H1 (cell line): ENCODE data around the gene AAR2.

Source experiments
- EP300 ChIP-seq, 2 experiments: IDR thresholded peaks; 1 replicate in 1 of 2; 2 replicates in 1 of 2; pipeline ENCODE4 v1.6.1; 2011 to 2012; ENCODE audit warnings: low read depth in 2 of 2, low read length in 2 of 2, mild to moderate bottlenecking in 2 of 2, borderline replicate concordance in 1 of 2, inconsistent platforms in 1 of 2, moderate library complexity in 1 of 2
- EZH2 ChIP-seq: fragments of 200-600 bp; sonication (generic); IDR thresholded peaks from 2 replicates; pipeline ENCODE4 v1.7.1; 2012; ENCODE audit warnings: low read depth, mild to moderate bottlenecking, moderate library complexity, low read length, inconsistent platforms; ENCODE audit not compliant: severe bottlenecking
- GABPA ChIP-seq: IDR thresholded peaks from 2 replicates; pipeline ENCODE4 v1.6.1; 2011; ENCODE audit warnings: mild to moderate bottlenecking, low read length, moderate library complexity, borderline replicate concordance; ENCODE audit not compliant: insufficient read depth
- GTF2F1 ChIP-seq: IDR thresholded peaks from 2 replicates; pipeline ENCODE4 v1.6.1; 2012; ENCODE audit warnings: low read depth, low read length, improper control_type of control experiment, borderline replicate concordance
- HDAC2 ChIP-seq, 2 experiments: fragments of 300-600 bp in 1 of 2; sonication (generic) in 1 of 2; IDR thresholded peaks; 2 replicates each; pipeline ENCODE4 v1.6.1; 2011 to 2012; ENCODE audit warnings: low read depth in 2 of 2, low read length in 2 of 2, mild to moderate bottlenecking in 2 of 2, moderate library complexity in 2 of 2, borderline replicate concordance in 1 of 2, inconsistent platforms in 1 of 2
- JUND ChIP-seq: IDR thresholded peaks from 2 replicates; pipeline ENCODE4 v1.6.1; 2011; ENCODE audit warnings: mild to moderate bottlenecking, improper control_type of control experiment, low read length
- NRF1 ChIP-seq: IDR thresholded peaks from 2 replicates; pipeline ENCODE4 v1.6.1; 2011; ENCODE audit warnings: mild to moderate bottlenecking, low read depth, low read length, improper control_type of control experiment
- POLR2A ChIP-seq, 2 experiments: IDR thresholded peaks; 1 replicate in 1 of 2; 2 replicates in 1 of 2; pipeline ENCODE4 v1.6.1; 2011; ENCODE audit warnings: low read depth in 2 of 2, low read length in 2 of 2, mild to moderate bottlenecking in 2 of 2; ENCODE audit errors: control extremely low read depth in 1 of 2
- SIX5 ChIP-seq: IDR thresholded peaks from 2 replicates; pipeline ENCODE4 v1.6.1; 2011; ENCODE audit warnings: mild to moderate bottlenecking, low read depth, low read length
- TF ChIP-seq, protein P1 (sequence below), 3 experiments: IDR thresholded peaks; 1 replicate in 2 of 3; 2 replicates in 1 of 3; pipeline versions ENCODE4 v1.5.1 to v1.6.1; 2011; ENCODE audit warnings: low read length in 3 of 3, mild to moderate bottlenecking in 3 of 3, inconsistent platforms in 2 of 3, low read depth in 1 of 3, moderate library complexity in 1 of 3; ENCODE audit not compliant: insufficient read depth in 1 of 3; ENCODE audit errors: control extremely low read depth in 1 of 3
- TF ChIP-seq, protein P2 (sequence below): IDR thresholded peaks from 2 replicates; pipeline ENCODE4 v1.6.1; 2012; ENCODE audit warnings: inconsistent platforms

DNA sequence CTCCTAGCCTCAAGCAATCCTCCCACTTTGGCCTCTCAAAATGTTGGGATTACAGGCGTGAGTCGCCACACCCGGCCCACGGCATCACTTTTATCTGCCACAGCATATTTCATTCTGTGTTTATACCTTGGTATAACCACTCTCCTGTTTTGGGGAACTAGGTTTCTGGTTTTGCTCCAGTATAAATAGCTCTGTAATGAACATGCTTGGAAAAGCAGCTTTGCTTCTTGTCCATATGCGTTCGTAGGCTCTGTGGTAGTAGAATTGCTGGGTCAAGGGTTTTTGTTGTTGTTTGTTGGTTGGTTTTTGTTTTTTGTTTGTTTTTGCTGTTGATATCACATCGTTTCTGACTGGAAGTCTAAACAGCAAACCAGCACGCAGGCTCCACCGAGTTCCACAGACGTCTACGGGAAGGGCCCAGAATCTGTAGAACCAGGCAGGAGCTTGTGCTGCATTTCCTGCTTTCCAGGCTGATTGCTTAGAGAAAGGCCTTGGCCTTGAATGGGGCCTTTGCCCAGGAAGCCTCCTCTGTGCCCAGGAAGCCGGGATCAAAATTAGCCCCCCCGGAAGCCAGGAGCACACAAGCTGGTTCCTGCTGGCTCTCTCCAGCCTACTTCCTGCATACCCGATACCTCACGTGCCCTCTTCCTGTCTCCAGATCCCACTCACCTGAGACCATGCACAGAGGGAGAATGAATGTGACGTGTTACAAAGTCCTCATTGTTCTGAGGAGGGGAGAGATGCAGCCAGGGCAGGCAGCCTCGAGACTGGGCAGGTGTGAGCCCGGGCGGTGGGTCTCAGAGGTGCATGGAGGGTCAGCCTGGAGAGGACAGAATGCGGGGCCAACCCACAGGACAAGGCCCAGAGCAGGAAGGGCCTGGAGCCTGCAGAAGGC is 34.7 kb downstream of the AAR2 start:
- no peak for TF ChIP-seq NRF1
- no peak for TF ChIP-seq HDAC2 (IDR thresholded peaks at IDR 0.05; ENCODE audit: borderline replicate concordance in 1 of 2, low read depth in 2 of 2, low read length in 2 of 2)
- no peak for TF ChIP-seq EZH2
- TF ChIP-seq, protein P1, sequence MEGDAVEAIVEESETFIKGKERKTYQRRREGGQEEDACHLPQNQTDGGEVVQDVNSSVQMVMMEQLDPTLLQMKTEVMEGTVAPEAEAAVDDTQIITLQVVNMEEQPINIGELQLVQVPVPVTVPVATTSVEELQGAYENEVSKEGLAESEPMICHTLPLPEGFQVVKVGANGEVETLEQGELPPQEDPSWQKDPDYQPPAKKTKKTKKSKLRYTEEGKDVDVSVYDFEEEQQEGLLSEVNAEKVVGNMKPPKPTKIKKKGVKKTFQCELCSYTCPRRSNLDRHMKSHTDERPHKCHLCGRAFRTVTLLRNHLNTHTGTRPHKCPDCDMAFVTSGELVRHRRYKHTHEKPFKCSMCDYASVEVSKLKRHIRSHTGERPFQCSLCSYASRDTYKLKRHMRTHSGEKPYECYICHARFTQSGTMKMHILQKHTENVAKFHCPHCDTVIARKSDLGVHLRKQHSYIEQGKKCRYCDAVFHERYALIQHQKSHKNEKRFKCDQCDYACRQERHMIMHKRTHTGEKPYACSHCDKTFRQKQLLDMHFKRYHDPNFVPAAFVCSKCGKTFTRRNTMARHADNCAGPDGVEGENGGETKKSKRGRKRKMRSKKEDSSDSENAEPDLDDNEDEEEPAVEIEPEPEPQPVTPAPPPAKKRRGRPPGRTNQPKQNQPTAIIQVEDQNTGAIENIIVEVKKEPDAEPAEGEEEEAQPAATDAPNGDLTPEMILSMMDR (IDR thresholded peaks at IDR 0.05; ENCODE audit: control extremely low read depth in 1 of 3, insufficient read depth in 1 of 3, low read depth in 1 of 3, low read length in 3 of 3): no peak
- no peak for TF ChIP-seq SIX5
- no peak for TF ChIP-seq GTF2F1
- no peak for TF ChIP-seq JUND
- TF ChIP-seq EP300 (IDR thresholded peaks at IDR 0.05; ENCODE audit: borderline replicate concordance in 1 of 2, low read depth in 2 of 2, low read length in 2 of 2): no peak
- no peak for TF ChIP-seq POLR2A (IDR thresholded peaks at IDR 0.05; ENCODE audit: control extremely low read depth in 1 of 2, low read depth in 2 of 2, low read length in 2 of 2)
- TF ChIP-seq GABPA: peak; percentile 73; the same call in 1 of the 2 replicates
- TF ChIP-seq, protein P2, sequence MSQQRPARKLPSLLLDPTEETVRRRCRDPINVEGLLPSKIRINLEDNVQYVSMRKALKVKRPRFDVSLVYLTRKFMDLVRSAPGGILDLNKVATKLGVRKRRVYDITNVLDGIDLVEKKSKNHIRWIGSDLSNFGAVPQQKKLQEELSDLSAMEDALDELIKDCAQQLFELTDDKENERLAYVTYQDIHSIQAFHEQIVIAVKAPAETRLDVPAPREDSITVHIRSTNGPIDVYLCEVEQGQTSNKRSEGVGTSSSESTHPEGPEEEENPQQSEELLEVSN: no peak
